ENCODE measurements around the gene COG1. TPM values are rescaled to one million over a fixed set of nuclear protein-coding genes. Genes with fewer than 3 reads are reported as not detected.

The COG1 gene
- total RNA-seq, 4 donors from 2014 or later, result 48.3 to 83.3 (median 62.9) TPM

DNA sequence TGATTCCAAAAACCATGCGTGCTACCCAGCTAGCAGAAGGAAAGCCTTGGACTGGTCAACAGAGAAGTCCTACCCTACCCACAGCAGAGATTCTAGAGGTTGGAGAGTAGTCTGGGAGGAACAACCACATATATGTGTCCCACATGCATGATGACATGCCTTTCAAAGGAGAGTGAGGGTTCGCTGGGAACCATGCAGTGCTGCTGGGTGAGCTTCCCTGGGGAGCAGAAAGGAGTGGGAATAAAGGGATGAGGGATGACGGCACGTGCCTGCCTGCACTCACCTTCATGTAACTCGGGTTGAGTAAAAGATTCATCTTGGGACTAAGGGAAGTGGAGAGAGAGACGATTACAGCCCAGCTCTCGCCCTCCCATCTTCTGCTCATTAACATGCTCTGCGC is 59.0 kb downstream of the COG1 start:
- TF ChIP-seq POLR2A (IDR thresholded peaks at IDR 0.05) (no peak), CTCF (IDR thresholded peaks at IDR 0.05) (no peak)
- Histone ChIP-seq H3K4me1 (no peaks in the 10 kb centered on the region), H3K9me3 (no peaks in the 10 kb centered on the region), H3K27me3 (no peaks in the 10 kb centered on the region), H3K27ac (no peak overlapping the region), H3K4me3 (no peak overlapping the region), H3K36me3 (peaks cover 0 to 7% (median 0%) of the 10 kb centered on the region in 3 donors)
- no peak for DNase-seq

GRCh38 chr17:73255671-73256181 is 62.9 kb downstream of the COG1 start:
- peak; percentile 32 to 78 (median 75) for DNase-seq
- no peak overlapping the region for H3K27ac ChIP-seq
- TF ChIP-seq CTCF (IDR thresholded peaks at IDR 0.05) (peak; percentile 82 to 98 (median 96)), POLR2A (IDR thresholded peaks at IDR 0.05) (peak in 1 of 2 donors; percentile 26)
- H3K36me3 ChIP-seq, result no peaks in the 10 kb centered on the region
- H3K27me3 ChIP-seq, result no peaks in the 10 kb centered on the region
- H3K9me3 ChIP-seq, result no peaks in the 10 kb centered on the region
- H3K4me1 ChIP-seq, result no peaks in the 10 kb centered on the region
- H3K4me3 ChIP-seq, result no peak overlapping the region

GRCh38 chr17:73256220-73256619 is 63.4 kb downstream of the COG1 start:
- no peak overlapping the region for H3K4me3 ChIP-seq
- H3K9me3 ChIP-seq, result no peaks in the 10 kb centered on the region
- no peak for TF ChIP-seq CTCF (IDR thresholded peaks at IDR 0.05)
- no peak for TF ChIP-seq POLR2A (IDR thresholded peaks at IDR 0.05)
- DNase-seq, result no peak
- H3K27me3 ChIP-seq, result no peaks in the 10 kb centered on the region
- H3K36me3 ChIP-seq, result no peaks in the 10 kb centered on the region
- no peaks in the 10 kb centered on the region for H3K4me1 ChIP-seq
- H3K27ac ChIP-seq, result no peak overlapping the region

- Histone ChIP-seq H3K27me3 (no peaks in the 10 kb centered on the region), H3K36me3 (no peaks in the 10 kb centered on the region), H3K9me3 (no peaks in the 10 kb centered on the region), H3K4me1 (peaks cover 0 to 11% (median 2%) of the 10 kb centered on the region in 4 donors), H3K27ac (no peak overlapping the region), H3K4me3 (no peak overlapping the region)
- DNase-seq, result no peak
- TF ChIP-seq POLR2A (IDR thresholded peaks at IDR 0.05) (no peak), CTCF (IDR thresholded peaks at IDR 0.05) (no peak)
Measured at GRCh38 chr17:73257516-73257915, 64.7 kb downstream of the COG1 start.

Other genes starting within 250 kb of the COG1 start
- gene SLC39A11, start 100.4 kb upstream of the COG1 start, total RNA-seq, result 10 to 100 TPM; 39.9 to 91.6 (median 45.7) TPM
- gene SSTR2, start 28.0 kb upstream of the COG1 start, total RNA-seq, result under 1 TPM in 3 of 4 donors, not detected in 1; 0.40 to 0.88 (median 0.57) TPM
- not detected for gene CPSF4L, start 68.8 kb downstream of the COG1 start, total RNA-seq
- gene CDC42EP4, start 118.9 kb downstream of the COG1 start, total RNA-seq, result 100 to 1,000 TPM in 2 of 4 donors, 10 to 100 TPM in 2; 33.8 to 127 (median 97.8) TPM